ENCODE data around the gene CACNA1H. TPM values are rescaled to one million over a fixed set of nuclear protein-coding genes. Genes with fewer than 3 reads are reported as not detected.

The CACNA1H gene
- total RNA-seq, 1 experiment from 2014 or later: 0.59 TPM

DNA sequence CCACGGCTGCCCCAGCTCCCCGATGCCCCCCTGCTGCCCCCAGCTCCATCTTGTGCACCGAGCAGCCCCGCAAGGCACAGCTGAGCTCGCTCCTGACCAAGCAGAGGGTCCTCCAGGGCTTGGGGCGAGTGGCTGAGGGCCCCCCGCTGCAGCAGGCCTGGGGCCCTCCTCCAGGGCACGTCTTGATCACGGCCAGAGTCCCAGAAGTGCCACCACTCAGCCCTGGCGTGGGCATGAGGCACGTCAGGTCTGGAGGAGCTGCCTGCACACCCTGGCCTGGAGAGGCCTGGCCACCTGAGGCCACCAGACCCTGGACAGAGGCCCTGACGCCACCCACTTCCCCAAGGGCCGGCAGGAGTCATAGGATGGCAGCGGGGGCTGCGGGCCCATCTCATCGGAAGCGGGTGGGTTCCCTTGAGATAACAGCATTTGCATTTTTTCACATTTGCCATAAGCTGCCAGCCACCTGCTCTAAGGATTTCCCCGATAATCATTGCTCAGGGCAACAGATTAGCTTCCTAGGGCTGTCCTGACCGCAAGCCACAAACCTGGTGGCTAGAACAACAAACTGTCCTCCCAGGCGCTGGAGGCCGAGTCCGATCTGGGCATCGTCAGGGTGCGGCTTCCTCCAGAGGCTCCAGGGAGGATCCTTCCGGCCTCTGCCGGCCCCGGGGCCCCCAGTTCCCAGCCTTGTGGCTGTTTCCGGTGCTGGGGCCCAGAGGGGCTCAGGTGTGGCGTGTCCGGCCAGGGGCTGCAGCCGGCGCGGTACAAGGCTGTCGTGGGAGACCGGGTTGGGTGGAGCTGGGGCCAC, 32.9 kb upstream of the CACNA1H start:
- Histone ChIP-seq H3K4me3 (no peak overlapping the region), H3K27me3 (no peaks in the 10 kb centered on the region), H3K9me3 (no peaks in the 10 kb centered on the region), H3K36me3 (no peaks in the 10 kb centered on the region)
- no peak for DNase-seq

DNA sequence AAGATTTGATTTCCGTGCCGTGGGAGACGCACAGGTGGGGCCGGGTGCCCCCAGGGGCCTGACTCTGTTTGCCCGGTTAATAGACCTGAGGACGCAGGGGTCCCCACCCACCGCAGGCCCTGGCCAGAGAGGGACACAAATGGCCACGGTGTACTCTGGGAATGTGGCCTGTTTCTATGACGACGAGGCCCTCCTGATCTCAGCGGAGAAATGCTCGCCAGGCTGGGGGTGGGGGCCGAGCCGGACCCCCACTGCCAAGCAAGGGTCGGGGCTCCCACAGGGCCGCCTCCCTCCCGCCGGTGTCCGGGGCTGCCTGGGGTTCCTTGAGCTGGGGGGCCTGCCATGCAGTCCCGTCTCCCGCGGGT, 32.3 kb upstream of the CACNA1H start:
- Histone ChIP-seq H3K36me3 (no peaks in the 10 kb centered on the region), H3K4me3 (no peak overlapping the region), H3K27me3 (no peaks in the 10 kb centered on the region), H3K9me3 (no peaks in the 10 kb centered on the region)
- DNase-seq: no peak

DNA sequence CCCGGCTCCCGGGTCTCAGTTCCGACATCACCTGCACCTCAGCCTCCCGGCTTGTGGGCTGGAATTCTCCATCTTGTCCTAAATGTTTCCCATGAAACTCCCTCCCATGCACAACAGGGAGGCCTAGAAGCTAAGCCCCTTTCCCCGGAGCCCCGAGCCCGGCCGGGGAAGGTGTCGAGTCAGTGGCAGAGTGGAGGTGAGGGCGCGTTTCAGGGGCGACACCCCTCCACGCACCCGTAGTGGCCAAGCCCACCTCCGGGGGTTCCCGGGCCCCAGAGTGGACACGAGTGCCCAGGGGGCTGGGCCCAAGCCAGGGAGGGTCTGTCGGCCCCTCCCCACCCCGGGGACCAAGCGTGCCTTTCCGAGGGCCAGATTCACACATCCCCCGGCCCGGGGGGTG, 31.9 kb upstream of the CACNA1H start:
- DNase-seq: no peak
- Histone ChIP-seq H3K27me3 (no peaks in the 10 kb centered on the region), H3K4me3 (no peak overlapping the region), H3K36me3 (no peaks in the 10 kb centered on the region), H3K9me3 (no peaks in the 10 kb centered on the region)

DNA sequence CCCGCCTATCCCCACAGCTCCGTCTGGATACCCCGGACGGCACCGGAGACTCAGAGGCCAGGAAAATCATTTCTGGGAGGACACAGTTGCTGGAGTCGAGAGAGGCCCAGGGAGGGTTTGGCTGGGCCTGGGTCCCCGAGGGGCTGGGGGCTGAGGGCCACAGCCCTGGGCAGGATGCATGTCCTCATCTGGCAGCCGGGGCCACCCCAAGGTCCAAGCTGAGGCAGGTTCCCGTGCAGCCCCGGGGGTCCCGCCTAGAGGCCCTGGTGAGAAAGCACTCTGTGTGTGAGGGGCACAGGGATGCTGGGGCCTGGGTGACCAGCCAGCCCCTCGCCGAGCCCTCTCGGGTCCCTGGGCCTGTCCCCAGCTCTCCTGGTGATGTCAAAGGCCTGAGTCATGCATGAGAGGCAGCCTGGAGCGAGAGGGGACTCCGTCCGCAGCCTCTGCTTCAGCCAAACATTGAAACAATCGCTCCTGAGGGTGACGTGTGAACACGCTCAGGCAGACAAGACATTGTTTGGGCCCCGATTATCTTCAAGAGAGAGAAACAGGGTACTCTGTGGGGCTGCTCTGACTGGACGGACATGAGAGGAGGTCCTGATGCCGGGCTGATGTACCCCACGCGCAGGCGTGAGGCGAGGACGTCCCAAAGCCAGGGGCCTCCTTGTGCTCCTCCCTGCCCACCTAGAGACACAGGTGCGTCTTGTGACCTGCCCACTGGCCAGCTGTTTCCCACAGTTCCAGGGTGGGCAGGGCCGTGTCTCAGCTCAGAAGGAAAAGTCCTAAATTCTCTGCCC, 31.1 kb upstream of the CACNA1H start:
- H3K36me3 ChIP-seq: no peaks in the 10 kb centered on the region
- no peaks in the 10 kb centered on the region for H3K27me3 ChIP-seq
- H3K4me3 ChIP-seq: no peak overlapping the region
- no peaks in the 10 kb centered on the region for H3K9me3 ChIP-seq
- no peak for DNase-seq

DNA sequence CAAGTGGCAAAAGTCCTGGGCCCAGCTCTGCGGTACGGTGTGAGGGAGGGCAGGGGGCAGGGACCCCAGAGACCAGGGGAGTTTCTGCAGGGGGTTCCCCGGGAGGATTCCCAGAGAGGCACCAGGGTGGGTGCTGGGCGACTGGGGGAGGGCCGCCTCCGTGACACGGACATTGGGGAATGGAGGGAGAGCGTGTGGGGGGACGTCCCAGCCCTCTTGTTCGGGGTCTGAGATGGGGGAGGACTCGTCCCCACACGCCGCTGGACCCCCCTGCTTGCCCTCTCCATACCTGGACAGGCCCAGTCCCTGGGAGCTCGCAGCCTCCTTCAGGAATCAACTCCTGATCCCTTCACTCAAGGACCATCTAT, 30.5 kb upstream of the CACNA1H start:
- Histone ChIP-seq H3K4me3 (no peak overlapping the region), H3K9me3 (no peaks in the 10 kb centered on the region), H3K36me3 (no peaks in the 10 kb centered on the region), H3K27me3 (no peaks in the 10 kb centered on the region)
- DNase-seq: no peak

DNA sequence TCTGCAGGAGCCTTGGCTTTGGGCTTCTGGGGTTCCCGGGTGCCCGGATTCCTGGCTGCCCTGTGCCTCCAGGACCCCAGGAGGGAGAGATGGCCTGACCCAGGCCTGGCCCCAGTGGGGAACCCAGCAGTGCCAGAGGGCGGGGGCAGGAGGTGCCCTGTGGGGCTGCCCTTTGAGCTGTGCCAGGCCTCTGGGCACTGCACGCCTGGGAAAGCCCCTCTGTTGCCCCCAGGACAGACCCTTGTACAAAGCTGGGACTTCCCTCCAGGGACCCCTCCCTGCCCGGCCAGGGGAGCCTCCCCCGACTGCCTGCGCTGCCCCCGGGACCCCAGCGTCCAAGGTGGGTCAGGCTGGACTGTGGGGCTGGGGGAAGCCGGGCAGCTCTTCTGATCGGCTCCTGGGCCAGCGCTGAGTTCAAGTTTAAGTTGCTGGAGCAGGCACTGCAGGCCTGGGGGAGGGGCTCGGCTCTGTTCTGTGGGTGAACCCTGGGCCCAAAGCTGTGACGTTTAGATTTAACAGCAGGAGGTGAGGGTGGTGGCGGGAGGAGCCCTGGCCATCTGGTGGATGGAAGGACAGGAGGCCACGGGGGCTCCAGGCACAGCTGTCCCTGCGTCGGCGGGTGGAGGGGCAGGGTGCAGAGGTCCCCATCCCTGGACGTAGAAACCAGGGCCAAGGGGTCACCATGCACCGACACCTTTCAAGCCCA, 29.2 kb upstream of the CACNA1H start:
- no peaks in the 10 kb centered on the region for H3K9me3 ChIP-seq
- H3K36me3 ChIP-seq: no peaks in the 10 kb centered on the region
- no peak overlapping the region for H3K4me3 ChIP-seq
- DNase-seq: no peak
- no peaks in the 10 kb centered on the region for H3K27me3 ChIP-seq

DNA sequence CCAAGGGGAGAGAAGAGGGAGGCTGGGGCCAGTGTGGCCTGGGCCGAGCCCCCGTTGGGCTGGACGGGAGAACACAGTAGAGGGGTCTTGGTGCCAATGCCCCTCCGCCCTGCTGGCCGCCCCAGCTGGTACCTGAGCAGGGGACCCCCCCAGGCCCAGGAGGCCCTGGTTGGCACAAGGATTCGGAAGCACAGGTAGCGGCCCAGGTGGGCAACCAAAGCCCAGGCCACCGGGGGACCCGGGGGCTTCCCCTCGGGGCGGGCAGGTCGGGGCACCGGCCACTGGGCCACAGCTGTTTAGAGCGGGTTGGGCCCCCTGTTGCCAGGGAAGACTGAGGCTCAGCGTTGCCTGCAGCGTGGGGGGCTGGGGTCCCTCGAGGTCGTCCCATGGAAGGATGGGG, 28.6 kb upstream of the CACNA1H start:
- no peak overlapping the region for H3K4me3 ChIP-seq
- no peaks in the 10 kb centered on the region for H3K9me3 ChIP-seq
- no peaks in the 10 kb centered on the region for H3K27me3 ChIP-seq
- no peak for DNase-seq
- H3K36me3 ChIP-seq: no peaks in the 10 kb centered on the region

DNA sequence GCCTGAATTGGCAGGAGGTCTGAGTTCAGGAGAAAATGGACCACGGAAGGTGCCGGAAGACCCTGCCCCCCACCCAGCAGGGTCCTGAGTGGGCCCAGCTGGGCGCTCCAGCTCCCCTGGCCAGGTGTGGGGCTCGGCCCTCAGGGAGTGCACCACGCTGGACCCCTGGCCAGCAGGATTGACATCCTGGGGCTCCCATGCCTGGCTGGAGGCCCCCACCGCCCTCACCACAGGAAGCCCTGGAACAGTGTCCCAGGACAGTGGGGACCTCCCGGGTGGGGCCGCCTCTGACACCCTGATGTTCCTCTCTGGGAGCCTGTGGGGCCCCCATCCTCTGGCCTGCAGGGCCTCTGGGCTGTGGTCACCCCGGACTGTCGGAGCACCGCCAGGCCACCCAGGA, 28.1 kb upstream of the CACNA1H start:
- Histone ChIP-seq H3K27me3 (no peaks in the 10 kb centered on the region), H3K4me3 (no peak overlapping the region), H3K36me3 (no peaks in the 10 kb centered on the region), H3K9me3 (no peaks in the 10 kb centered on the region)
- DNase-seq: no peak

DNA sequence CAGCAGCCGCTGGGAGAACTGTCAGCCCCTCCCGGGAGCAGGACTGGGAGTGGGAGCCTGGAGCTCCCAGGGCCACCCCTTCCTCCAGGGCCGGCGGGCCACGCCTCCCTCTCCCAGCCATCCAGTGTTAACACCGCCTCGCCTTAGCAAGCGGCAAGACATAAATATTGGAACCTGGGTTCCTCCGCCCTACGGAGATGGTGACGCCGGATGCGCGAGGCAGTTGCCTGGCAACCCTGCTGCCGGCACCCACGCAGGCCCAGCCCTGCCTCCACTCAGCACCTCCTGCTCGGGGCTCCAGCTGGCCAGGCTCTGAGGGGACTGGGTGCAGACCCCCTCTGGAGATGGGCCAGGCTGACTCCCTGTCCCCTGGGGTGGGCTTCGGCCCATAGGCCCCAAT, 27.4 kb upstream of the CACNA1H start:
- H3K27me3 ChIP-seq: no peaks in the 10 kb centered on the region
- no peaks in the 10 kb centered on the region for H3K9me3 ChIP-seq
- DNase-seq: no peak
- no peak overlapping the region for H3K4me3 ChIP-seq
- H3K36me3 ChIP-seq: no peaks in the 10 kb centered on the region

DNA sequence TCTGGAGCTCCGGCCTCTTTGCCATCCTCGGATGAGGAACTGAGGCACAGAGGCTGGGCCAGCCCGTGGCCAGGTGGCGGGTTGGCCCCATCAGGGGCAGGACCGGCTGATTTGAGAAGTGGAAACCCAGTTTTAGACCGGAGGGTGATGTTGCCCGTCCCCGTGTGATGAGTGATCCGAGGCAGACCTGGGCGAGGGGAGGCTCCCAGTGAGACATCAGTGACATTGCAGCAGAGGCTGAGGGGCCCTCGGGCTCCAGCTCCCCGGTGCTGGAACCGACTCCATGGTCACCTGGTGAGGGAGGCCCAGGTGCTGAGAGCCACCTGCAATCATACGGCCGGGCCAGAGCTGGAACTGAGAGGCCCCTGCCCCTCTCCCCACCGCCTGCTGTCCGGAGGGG, 26.9 kb upstream of the CACNA1H start:
- Histone ChIP-seq H3K4me3 (no peak overlapping the region), H3K36me3 (no peaks in the 10 kb centered on the region), H3K27me3 (no peaks in the 10 kb centered on the region), H3K9me3 (no peaks in the 10 kb centered on the region)
- DNase-seq: no peak

DNA sequence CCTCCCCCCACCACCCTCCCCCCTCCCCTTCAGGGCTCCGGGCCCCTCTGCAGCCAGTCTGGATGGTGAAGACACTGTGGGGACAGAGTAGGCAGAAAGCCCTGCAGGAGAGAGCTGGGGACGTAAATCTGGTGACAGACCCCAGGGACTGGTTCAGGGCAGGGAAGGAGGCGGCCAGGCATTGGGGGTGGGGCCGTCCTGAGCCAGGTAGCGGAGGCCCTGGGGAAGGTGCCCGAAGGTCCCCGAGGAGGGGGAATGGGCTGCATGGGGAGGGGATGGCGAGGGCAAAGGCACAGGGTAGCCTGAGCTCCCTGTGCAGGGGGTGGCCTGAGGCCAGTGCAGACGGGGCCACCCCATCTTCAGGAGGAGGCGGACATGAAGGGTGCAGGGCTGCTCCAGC, 26.3 kb upstream of the CACNA1H start:
- Histone ChIP-seq H3K27me3 (no peaks in the 10 kb centered on the region), H3K4me3 (no peak overlapping the region), H3K9me3 (no peaks in the 10 kb centered on the region), H3K36me3 (no peaks in the 10 kb centered on the region)
- no peak for DNase-seq

DNA sequence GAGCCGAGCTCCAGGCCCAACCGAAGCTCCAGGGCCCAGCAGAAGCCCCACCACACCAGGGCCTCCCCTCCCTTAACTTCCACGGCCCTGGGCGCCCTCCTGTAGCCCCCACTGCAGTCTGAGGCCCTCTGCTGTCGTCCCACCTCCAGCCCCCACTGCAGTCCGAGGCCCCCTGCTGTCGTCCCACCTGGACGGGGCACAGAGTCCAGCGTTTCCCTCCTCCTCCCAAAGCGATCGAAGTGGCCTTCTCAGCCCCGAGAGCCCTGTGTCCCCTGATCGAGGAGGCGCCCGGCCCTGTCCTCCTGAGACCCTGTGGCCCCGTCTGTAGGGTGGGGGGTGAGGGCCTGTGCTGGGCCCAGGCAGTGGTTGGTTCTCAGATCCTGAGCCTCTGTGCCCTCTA, 25.8 kb upstream of the CACNA1H start:
- no peaks in the 10 kb centered on the region for H3K36me3 ChIP-seq
- DNase-seq: no peak
- no peaks in the 10 kb centered on the region for H3K27me3 ChIP-seq
- H3K9me3 ChIP-seq: no peaks in the 10 kb centered on the region
- no peak overlapping the region for H3K4me3 ChIP-seq

DNA sequence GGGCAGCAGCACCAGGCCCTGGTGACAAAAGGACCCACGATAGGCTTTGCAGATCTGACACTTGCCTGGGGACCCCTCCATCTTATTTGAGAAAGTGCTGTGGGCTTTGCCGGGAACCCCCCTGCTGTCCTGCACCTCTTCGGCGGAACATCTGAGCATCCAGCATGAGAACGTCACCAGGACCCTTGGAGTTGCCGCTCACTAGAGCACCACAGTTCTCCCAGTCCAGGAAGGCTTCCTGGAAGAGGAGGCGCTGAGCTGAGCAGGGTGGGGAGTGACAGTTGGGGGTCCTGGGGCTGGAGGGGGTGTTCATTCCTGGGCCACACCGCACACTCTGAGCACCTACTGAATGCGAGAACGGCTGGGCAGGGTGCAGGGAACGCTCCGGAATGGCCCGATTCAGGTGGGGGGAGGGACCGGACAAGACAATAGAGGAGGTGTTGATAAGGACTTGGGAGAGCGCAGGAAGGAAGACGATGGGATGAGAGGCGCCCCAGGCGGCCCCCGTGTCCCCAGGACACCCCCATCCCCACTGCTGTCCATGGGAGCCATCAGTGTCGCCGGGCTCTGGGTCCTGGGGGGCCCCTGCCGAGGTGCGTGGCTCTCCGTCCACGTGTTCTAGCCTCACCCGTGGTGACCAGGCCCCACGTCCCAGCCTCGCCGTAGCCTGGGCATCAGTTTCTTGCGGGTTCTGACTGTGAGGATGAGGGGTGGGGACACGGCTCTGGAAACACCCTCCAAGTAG, 24.8 kb upstream of the CACNA1H start:
- no peak for DNase-seq
- H3K27me3 ChIP-seq: no peaks in the 10 kb centered on the region
- no peaks in the 10 kb centered on the region for H3K9me3 ChIP-seq
- no peak overlapping the region for H3K4me3 ChIP-seq
- no peaks in the 10 kb centered on the region for H3K36me3 ChIP-seq

DNA sequence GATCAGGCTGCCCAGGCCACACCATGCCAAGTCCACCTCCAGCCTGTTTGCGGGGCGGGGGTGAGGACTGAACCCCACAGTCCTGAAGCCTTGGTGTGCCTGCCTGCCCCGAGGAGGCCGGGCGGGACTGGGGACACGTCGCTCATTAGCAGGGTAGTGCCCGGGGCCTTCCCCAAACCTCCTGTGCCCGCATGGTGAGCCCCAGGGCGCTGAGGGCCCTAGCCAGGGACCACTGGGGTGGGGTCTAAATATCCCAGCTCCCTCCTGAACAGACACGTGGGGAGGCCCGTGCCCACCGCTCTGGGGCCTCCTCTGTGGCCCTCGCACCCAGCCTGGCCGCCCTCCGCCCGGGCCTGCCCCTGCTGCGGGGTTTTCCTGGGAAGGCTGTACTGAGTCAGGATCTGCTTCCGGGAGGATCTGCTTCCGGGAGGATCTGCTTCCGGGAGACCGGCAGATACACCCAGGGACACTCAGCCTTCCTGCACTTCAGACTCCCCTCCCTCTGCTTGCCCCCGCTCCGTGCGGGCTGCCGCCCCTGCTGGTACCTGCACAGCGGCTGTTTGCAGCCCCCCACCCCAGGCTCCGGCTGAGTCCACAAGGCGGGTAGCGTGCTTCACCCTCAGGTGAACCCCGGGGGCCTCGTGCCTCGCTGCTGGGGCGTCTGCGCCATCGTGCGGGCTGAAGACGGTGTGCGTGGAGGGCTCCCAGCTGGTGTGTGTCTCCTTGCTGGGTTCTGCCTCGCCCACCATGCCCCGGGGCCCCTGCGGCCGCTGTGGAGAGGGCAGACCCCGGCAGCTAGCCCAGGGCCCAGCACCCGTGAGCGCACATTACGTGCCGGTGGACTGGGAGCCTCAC, 23.6 kb upstream of the CACNA1H start:
- Histone ChIP-seq H3K4me3 (no peak overlapping the region), H3K27me3 (no peaks in the 10 kb centered on the region), H3K36me3 (no peaks in the 10 kb centered on the region), H3K9me3 (no peaks in the 10 kb centered on the region)
- no peak for DNase-seq

DNA sequence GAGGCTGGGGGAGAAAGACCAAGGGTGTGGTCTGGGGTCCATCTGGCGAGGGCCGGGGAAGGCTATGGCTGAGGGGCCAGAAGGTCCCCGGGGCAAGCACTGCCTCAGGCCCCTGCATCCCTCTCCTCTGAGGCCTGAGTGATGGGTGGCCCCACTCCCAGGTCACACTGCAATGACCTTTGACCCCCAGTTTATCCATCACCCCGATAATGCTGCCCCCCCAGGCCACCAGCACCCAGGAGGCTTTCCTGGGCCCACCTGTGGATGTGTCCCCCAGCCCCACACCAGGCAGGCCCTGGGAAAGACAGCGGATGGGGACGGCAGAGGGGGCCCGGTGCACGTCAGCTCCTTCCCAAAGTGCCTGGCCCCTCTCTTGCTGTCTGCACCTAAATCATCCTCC, 22.5 kb upstream of the CACNA1H start:
- DNase-seq: no peak
- Histone ChIP-seq H3K27me3 (no peaks in the 10 kb centered on the region), H3K9me3 (no peaks in the 10 kb centered on the region)

DNA sequence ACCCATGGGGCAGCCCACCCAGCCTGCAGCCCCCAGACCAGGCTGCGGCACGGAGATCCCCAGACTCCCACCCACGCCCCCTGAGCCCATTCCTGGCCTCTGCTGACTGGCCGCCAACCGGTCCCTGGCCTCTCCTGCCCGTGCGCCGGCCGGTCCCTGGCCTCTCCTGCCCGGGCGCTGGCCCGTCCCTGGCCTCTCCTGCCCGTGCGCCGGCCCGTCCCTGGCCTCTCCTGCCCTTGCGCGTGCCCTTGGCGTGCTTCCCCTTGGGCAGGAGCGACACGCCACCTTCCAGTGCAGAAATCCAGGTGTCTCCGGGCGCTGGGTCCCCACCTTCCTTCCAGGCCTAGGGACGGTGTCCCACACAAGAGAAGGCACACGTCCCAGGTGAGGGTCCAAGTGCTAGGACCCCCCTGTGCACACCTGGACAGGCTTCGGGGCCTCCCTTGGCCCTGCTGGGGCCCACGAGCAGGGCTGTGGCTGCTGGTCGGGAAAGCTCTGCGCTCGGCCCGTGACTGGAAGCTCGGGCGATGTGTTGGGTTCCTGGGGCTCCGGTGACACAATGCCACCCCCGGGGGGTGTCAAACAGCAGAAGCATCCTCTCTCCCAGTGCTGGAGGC, 21.4 kb upstream of the CACNA1H start:
- Histone ChIP-seq H3K4me3 (no peak overlapping the region), H3K36me3 (no peaks in the 10 kb centered on the region), H3K27me3 (no peaks in the 10 kb centered on the region), H3K9me3 (no peaks in the 10 kb centered on the region)
- DNase-seq: no peak

More for the DNA sequence above, 22.5 kb upstream of the CACNA1H start:
- Histone ChIP-seq H3K4me3 (no peak overlapping the region), H3K36me3 (no peaks in the 10 kb centered on the region)
